ENCODE data around the gene CASTOR2. TPM values are rescaled to one million over a fixed set of nuclear protein-coding genes. Genes with fewer than 3 reads are reported as not detected.
A peak's percentile ranks its signal among the peaks of the same experiment; 100 is the strongest.
"Not testable (repeated sequence)": the region's sequence is repeated elsewhere in the genome, so short reads cannot be mapped to it uniquely, and the experiment has no call there.

The CASTOR2 gene
- total RNA-seq, 1 donor = 4.5 TPM

GRCh38 chr7:75055830-75056772 lies 91.6 kb downstream of the CASTOR2 start:
- Histone ChIP-seq H3K27me3 (ENCODE audit: insufficient read depth, low read length) (no peaks in the 10 kb centered on the region), H3K4me1 (ENCODE audit: insufficient read depth, low read length) (no peaks in the 10 kb centered on the region)

DNA sequence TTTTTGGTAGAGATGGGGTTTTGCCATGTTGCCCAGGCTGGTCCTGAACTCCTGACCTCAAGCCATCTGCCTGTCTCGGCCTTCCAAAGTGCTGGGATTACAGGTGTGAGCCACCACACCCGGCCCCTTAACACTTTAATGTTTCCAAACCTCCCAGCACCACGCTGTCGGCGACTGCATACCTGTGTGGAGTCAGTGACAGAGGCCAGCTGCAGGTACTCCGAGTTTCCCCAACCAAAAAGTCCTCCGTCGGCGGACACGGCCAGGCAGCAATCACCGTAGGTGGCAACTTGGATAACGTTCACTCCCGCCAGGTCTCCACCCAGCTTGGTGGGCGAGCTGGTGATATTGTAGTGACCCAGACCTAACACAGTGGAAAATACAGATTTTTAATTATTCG lies 93.9 kb downstream of the CASTOR2 start:
- no peaks in the 10 kb centered on the region for H3K27me3 ChIP-seq (ENCODE audit: insufficient read depth, low read length)
- H3K9me3 ChIP-seq (ENCODE audit: low read depth, low read length) = no peaks in the 10 kb centered on the region
- H3K4me1 ChIP-seq (ENCODE audit: insufficient read depth, low read length) = no peaks in the 10 kb centered on the region
- no peak overlapping the region for H3K4me3 ChIP-seq (ENCODE audit: low read length)

More at GRCh38 chr7:75055830-75056772, 91.6 kb downstream of the CASTOR2 start:
- Histone ChIP-seq H3K4me3 (ENCODE audit: low read length) (no peak overlapping the region), H3K9me3 (ENCODE audit: low read depth, low read length) (no peaks in the 10 kb centered on the region)

- H3K4me3 ChIP-seq (ENCODE audit: low read length) = no peak overlapping the region
- no peaks in the 10 kb centered on the region for H3K27me3 ChIP-seq (ENCODE audit: insufficient read depth, low read length)
- H3K9me3 ChIP-seq (ENCODE audit: low read depth, low read length) = no peaks in the 10 kb centered on the region
- no peaks in the 10 kb centered on the region for H3K4me1 ChIP-seq (ENCODE audit: insufficient read depth, low read length)
Measured at GRCh38 chr7:75064291-75064690, 99.8 kb downstream of the CASTOR2 start.

DNA sequence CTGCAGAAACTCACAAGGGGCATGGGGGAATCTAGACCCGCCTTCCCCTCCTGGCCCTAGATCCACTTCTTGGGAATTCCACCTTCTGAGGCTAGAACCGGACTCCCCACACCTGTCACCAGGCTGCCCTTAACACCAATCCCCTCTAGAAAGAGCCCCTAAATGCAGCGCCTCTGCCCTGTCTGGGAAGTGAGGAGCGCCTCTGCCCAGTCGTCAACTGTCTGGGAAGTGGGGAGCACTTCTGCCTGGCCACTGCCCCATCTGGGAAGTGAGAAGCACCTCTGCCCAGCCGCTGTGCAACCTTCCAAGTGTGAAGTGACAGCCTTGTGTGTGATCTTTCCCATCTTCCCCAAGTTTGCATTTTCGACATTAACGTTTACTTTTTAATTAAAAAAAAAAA lies 100.3 kb downstream of the CASTOR2 start:
- Histone ChIP-seq H3K4me3 (ENCODE audit: low read length) (no peak overlapping the region), H3K4me1 (ENCODE audit: insufficient read depth, low read length) (no peaks in the 10 kb centered on the region), H3K9me3 (ENCODE audit: low read depth, low read length) (no peaks in the 10 kb centered on the region), H3K27me3 (ENCODE audit: insufficient read depth, low read length) (no peaks in the 10 kb centered on the region)

- H3K4me1 ChIP-seq (ENCODE audit: insufficient read depth, low read length) = no peaks in the 10 kb centered on the region
- H3K4me3 ChIP-seq (ENCODE audit: low read length) = no peak overlapping the region
- no peaks in the 10 kb centered on the region for H3K9me3 ChIP-seq (ENCODE audit: low read depth, low read length)
- no peaks in the 10 kb centered on the region for H3K27me3 ChIP-seq (ENCODE audit: insufficient read depth, low read length)
Measured at GRCh38 chr7:75066521-75066920, 102.0 kb downstream of the CASTOR2 start.

GRCh38 chr7:75072981-75073283 lies 108.4 kb downstream of the CASTOR2 start:
- no peaks in the 10 kb centered on the region for H3K9me3 ChIP-seq (ENCODE audit: low read depth, low read length)
- H3K27me3 ChIP-seq (ENCODE audit: insufficient read depth, low read length) = no peaks in the 10 kb centered on the region
- peaks cover 13% of the 10 kb centered on the region for H3K4me1 ChIP-seq (ENCODE audit: insufficient read depth, low read length)
- peak overlapping the region; percentile 54 for H3K4me3 ChIP-seq (ENCODE audit: low read length)

GRCh38 chr7:75074262-75074641 lies 109.7 kb downstream of the CASTOR2 start:
- Histone ChIP-seq H3K4me1 (ENCODE audit: insufficient read depth, low read length) (peaks cover 13% of the 10 kb centered on the region), H3K4me3 (ENCODE audit: low read length) (peak overlapping the region; percentile 54)
- not testable (repeated sequence) for H3K27me3 ChIP-seq (ENCODE audit: insufficient read depth, low read length); H3K9me3 ChIP-seq (ENCODE audit: low read depth, low read length)

Other genes with a start within 250 kb of the CASTOR2 start
- 23.0 TPM for gene NCF1, start 190.7 kb upstream of the CASTOR2 start, total RNA-seq
- 7.1 TPM for gene GTF2IRD2, start 113.1 kb upstream of the CASTOR2 start, total RNA-seq
- gene RCC1L, start 109.1 kb downstream of the CASTOR2 start, total RNA-seq = 15.7 TPM
- 36.7 TPM for gene GTF2IRD2B, start 127.9 kb downstream of the CASTOR2 start, total RNA-seq